GM12874 (cell line): ENCODE data around the gene UCN.

ENCODE experiments used
- TF ChIP-seq, protein P1 (sequence below): IDR thresholded peaks from 2 replicates; pipeline ENCODE4 v1.5.1; 2011; ENCODE audit warnings: low read depth, mild to moderate bottlenecking, control low read depth, low read length, moderate library complexity; ENCODE audit not compliant: insufficient read depth

The UCN gene

DNA sequence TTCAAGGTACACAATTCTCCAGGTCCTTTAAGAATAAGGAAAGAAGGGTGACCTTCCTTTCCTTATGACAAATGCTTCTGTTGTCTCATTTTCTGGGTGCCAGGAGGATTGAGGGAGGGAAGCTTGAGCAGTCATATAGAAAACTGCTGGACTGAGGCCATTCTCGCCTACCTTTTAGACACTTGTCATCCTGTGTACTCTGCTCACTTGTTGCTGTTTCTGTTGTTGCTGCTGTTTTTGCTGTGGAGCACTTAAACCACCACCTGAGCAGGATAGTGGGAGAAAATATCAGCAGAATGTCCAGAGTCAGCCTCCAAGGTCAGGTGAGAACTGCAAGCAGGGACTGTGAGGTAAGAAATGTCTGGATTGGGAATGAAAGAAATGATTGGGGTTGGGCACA lies 30.2 kb downstream of the UCN start:
- TF ChIP-seq, protein P1, sequence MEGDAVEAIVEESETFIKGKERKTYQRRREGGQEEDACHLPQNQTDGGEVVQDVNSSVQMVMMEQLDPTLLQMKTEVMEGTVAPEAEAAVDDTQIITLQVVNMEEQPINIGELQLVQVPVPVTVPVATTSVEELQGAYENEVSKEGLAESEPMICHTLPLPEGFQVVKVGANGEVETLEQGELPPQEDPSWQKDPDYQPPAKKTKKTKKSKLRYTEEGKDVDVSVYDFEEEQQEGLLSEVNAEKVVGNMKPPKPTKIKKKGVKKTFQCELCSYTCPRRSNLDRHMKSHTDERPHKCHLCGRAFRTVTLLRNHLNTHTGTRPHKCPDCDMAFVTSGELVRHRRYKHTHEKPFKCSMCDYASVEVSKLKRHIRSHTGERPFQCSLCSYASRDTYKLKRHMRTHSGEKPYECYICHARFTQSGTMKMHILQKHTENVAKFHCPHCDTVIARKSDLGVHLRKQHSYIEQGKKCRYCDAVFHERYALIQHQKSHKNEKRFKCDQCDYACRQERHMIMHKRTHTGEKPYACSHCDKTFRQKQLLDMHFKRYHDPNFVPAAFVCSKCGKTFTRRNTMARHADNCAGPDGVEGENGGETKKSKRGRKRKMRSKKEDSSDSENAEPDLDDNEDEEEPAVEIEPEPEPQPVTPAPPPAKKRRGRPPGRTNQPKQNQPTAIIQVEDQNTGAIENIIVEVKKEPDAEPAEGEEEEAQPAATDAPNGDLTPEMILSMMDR: no peak

DNA sequence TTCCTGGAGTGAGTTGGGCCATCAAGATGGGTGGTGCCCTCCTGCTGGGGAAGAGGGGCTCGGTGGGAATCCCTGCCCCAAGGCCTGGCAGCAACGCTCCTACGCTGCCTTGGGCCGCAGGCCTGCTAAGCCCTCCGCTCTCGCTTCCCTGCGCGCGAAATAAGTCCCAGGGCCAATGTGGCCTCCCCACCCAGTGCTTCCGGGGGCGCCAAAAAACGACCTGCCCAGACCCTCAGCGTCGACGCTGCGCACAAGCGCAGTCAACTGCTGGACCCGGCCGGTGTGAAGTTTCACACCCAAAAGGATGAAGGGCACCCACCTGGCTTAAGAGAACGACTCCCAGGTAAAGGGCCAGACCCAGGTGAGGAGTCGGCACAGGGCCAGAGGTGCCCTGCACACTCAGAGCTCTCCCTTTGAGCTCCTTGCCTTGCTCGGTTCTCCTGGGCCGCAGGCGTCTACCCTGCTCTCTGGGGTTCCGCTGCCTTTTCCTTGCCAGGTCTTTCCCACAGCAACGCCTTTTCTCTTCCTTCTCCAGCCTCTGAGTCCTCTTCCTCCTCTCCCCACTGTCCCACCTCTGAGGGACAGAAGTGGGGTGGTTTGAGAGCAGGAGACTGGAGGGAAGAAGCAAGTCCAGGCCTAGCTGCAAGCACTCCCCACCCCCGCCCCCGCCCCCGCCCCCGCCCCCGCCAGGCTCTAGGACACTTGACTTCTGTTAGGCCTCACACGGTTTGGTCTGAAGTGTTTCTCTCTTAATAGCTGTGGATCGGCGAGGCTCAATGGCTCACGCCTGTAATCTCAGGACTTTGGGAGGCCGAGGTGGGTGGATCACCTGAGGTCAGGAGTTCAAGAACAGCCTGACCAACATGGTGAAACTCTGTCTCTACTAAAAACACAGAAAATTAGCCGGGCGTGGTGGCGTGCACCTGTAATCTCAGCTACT lies 32.8 kb downstream of the UCN start, which contains the start of gene DNAJC5G:
DNAJC5G (plus strand) TSS at position 223 of the 940 bp plus-strand sequence. CDS start 1,296 bp downstream, outside the sequence.
- TF ChIP-seq, protein P1: no peak

DNA sequence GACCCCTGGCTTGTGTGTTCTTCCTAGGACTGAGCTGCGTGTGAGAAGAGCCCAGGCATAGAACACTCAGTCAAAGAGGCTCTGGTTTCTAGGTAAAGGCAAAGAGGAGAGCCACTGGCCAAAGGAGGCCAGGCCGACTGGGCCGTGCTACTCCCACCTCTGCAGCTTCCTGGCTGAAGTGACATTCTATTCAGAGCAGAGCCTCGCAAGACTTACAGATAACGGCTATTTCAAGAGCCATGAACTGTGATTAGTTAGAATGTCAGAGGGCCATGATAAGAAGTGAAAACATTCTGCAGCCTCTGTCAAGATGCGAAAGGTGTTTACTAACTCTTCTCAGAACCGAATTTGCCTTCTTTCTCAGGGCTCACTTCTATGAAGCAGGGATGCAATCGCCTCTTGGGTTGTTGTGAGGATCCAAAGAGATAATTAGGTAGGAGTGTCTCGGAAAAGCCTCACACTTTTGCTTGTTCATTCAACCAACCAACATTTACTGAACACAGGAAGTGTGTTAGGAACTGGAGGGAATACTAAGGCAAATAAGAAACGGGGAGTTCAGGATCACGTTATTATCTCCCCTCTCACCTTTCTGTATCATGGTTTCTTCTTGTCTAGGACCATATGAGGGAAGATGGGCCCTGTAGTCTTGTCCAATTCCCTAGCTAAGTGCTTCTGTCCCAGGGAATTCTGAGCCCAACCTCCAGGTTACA lies 36.5 kb downstream of the UCN start:
- TF ChIP-seq, protein P1: no peak

DNA sequence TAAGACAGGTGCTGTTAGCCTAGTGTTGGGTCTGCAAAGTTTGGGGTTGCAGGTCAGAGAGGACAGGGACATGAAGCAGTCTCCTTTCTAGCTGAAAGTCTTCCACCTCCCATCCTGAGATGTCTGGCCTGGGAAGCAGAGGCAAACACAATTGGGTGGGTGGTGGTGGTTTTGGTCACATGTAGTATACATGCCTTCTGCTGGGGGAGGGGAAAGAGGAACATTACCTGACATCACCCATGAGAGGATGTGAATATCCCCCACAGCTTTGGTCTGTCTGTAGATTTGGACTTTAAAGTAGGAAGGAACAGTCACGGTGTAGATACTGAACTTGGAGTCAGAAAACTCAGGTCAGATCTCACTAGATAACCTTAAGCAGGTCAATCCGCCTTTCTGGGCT lies 37.6 kb downstream of the UCN start:
- TF ChIP-seq, protein P1: no peak

DNA sequence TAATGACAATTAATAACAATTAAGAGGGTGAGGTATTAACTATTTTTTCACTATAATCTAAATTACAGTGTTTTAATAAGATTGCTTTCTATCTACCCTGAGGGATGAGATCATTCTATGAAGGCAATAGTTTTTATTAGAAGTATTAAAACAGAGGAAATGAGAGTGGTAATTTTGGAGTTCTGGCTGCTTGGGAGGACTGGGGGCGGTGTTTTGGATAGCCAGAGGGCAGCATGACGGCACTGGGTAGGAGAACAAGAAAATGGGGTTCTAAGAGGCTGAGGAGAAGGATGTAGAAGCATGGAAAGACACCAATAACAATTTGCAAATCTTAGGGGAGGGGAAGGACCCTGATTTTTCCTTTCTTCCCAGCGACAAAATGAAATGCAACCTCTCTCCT lies 38.1 kb downstream of the UCN start:
- TF ChIP-seq, protein P1: no peak

DNA sequence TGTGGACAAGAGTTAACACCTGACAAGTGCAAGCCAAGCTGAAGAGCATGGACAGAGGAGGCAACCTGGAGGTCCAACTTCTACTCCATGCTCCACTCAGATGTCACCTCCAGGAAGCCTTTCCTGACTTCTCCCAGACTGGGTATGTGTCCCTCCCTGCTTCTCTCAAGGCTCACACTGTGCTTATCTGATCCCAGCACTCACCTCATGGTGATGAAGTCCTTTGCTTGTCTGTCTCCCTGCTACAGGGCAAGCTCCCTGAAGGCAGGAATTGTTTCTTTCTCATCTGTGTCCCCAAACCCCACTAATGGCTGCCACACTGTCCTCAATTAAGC lies 42.7 kb downstream of the UCN start:
- TF ChIP-seq, protein P1: no peak

DNA sequence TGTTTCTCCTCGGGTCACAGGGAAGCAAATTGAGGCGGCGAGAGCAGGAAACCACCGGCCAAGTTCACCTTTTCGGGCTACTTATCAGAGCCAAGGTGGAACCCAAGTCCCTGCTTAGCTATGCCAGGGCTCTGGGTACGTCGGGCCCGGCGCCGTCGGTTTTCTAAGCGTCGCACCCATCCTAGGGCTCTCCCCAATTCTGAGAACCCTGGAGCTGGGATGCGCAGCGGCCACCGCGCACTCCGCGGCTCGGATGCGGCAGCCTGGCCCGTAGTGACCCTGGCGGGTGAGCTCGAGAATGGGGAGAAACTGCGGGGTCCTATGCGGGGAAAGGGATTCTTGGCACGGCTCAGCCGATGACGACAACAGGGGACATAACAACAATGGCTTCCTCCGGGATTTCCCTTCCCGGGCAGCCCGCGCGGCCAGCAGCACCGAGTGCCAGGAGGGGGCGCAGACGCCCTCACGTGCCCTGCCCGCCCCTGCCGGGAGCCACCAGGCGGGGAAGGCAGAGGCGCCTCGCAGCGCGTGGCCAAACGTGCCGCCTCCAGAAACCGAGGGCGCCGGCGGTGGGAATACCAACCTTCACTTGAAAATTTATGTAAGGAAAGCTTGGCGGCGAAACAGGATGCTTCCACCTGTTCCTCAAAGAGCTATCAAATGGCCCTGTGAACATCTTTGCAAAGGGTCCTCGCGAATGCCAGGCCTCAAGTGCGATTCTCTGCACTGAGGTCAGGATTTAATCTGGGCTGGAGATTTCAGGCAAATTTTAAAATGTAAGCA lies 43.3 kb downstream of the UCN start:
- TF ChIP-seq, protein P1: peak; percentile 68
